SK-N-SH (cell line): Measurements from ENCODE around the gene EPB41L4A. TPM values are rescaled to one million over a fixed set of nuclear protein-coding genes. Genes with fewer than 3 reads are reported as not detected.

Experiments used
- CTCF ChIA-PET: fragments of 300-600, 350-600 bp; formaldehyde crosslinking; extraction: SDS; loops from one replicate; lab custom pipeline; 2021; lab: Yijun Ruan, JAX
- POLR2A ChIA-PET: fragments of 350-600 bp; sonication (Branson Sonifier 250); formaldehyde crosslinking; extraction: SDS; loops from one replicate; lab custom pipeline; 2020; ENCODE audit warnings: antibody characterized with exemption, inconsistent platforms; lab: Yijun Ruan, JAX
- DNase-seq: peaks from one replicate; pipeline ENCODE4 v3.0.0; 2012
- H2AFZ ChIP-seq: fragments of 200-600 bp; sonication (generic); 2 replicates; pipeline ENCODE4 v1.8.1; 2016; ENCODE audit warnings: antibody characterized with exemption, mild to moderate bottlenecking, low read depth
- H3F3A ChIP-seq: fragments of 200-600 bp; sonication (generic); replicated peaks from 2 replicates; pipeline ENCODE3; 2016; ENCODE audit warnings: antibody characterized with exemption, mild to moderate bottlenecking; ENCODE audit not compliant: insufficient read depth
- H3K27ac ChIP-seq, 2 experiments: fragments of 200-500 bp in 1 of 2; fragments of 200-600 bp in 1 of 2; sonication (Bioruptor generic) in 1 of 2; sonication (generic), shearing (Covaris generic) in 1 of 2; 2 replicates each; pipeline versions ENCODE4 v1.5.1 to v1.6.1; 2014 to 2016; ENCODE audit warnings: low read depth in 2 of 2, inconsistent platforms in 1 of 2, low read length in 1 of 2, mild to moderate bottlenecking in 1 of 2, mixed read lengths in 1 of 2
- H3K27me3 ChIP-seq: fragments of 200-600 bp; sonication (generic), shearing (Covaris generic); 2 replicates; pipeline ENCODE4 v1.6.1; 2016; ENCODE audit warnings: mixed run types; ENCODE audit not compliant: insufficient read depth
- H3K36me3 ChIP-seq, 2 experiments: fragments of 200-500 bp in 1 of 2; fragments of 200-600 bp in 1 of 2; sonication (Bioruptor generic) in 1 of 2; sonication (generic) in 1 of 2; replicated peaks in 1 of 2; 2 replicates each; pipeline versions ENCODE3 to v1.5.1; 2014 to 2016; ENCODE audit warnings: low read length in 1 of 2, mild to moderate bottlenecking in 1 of 2; ENCODE audit not compliant: insufficient read depth in 2 of 2, control insufficient read depth in 1 of 2
- H3K4me1 ChIP-seq, 2 experiments: fragments of 200-500 bp in 1 of 2; fragments of 200-600 bp in 1 of 2; sonication (Bioruptor generic) in 1 of 2; sonication (generic), shearing (Covaris generic) in 1 of 2; 2 replicates each; pipeline versions ENCODE4 v1.5.1 to v1.6.1; 2014 to 2016; ENCODE audit warnings: low read depth in 1 of 2, low read length in 1 of 2, mixed run types in 1 of 2; ENCODE audit not compliant: insufficient read depth in 2 of 2, control insufficient read depth in 1 of 2
- H3K4me2 ChIP-seq: fragments of 200-600 bp; sonication (generic), shearing (Covaris generic); 2 replicates; pipeline ENCODE4 v1.6.1; 2017; ENCODE audit warnings: mixed run types
- H3K4me3 ChIP-seq, 2 experiments: fragments of 200-500 bp in 1 of 2; fragments of 200-600 bp in 1 of 2; sonication (Bioruptor generic) in 1 of 2; sonication (generic), shearing (Covaris generic) in 1 of 2; 2 replicates each; pipeline versions ENCODE4 v1.5.1 to v1.8.1; 2014 to 2016; ENCODE audit warnings: low read depth in 2 of 2, inconsistent platforms in 1 of 2, low read length in 1 of 2, mild to moderate bottlenecking in 1 of 2, mixed read lengths in 1 of 2, moderate library complexity in 1 of 2
- H3K79me2 ChIP-seq: fragments of 200-600 bp; sonication (generic); 2 replicates; pipeline ENCODE4 v1.8.1; 2017; ENCODE audit warnings: mild to moderate bottlenecking; ENCODE audit not compliant: insufficient read depth
- H3K9ac ChIP-seq: fragments of 200-600 bp; sonication (generic); 2 replicates; pipeline ENCODE4 v1.6.1; 2017; ENCODE audit warnings: mixed run types
- H3K9me2 ChIP-seq: fragments of 200-600 bp; sonication (generic); 2 replicates; pipeline ENCODE4 v1.6.1; 2017; ENCODE audit warnings: mixed run types
- H3K9me3 ChIP-seq: fragments of 200-600 bp; sonication (generic); 2 replicates; pipeline ENCODE4 v1.6.1; 2017; ENCODE audit warnings: mixed run types, mild to moderate bottlenecking, moderate library complexity
- H4K20me1 ChIP-seq: fragments of 200-600 bp; sonication (generic); 2 replicates; pipeline ENCODE4 v1.6.1; 2017; ENCODE audit warnings: mild to moderate bottlenecking, mixed run types; ENCODE audit not compliant: insufficient read depth
- CHD2 ChIP-seq: fragments of 150-350 bp; IDR thresholded peaks from 2 replicates; pipeline ENCODE4 v1.6.1; 2018; ENCODE audit warnings: low read length; ENCODE audit not compliant: partially characterized antibody
- ELF1 ChIP-seq: IDR thresholded peaks from 2 replicates; pipeline ENCODE4 v1.4.0; 2012
- EZH2phosphoT487 ChIP-seq: fragments of 200-600 bp; sonication (generic); IDR thresholded peaks from 2 replicates; pipeline ENCODE4 v1.6.1; 2017; ENCODE audit warnings: low read depth, mixed run types, mild to moderate bottlenecking, antibody characterized with exemption, moderate library complexity, borderline replicate concordance
- FOSL2 ChIP-seq: IDR thresholded peaks from 2 replicates; pipeline ENCODE4 v1.4.0; 2012; ENCODE audit warnings: low read depth, mild to moderate bottlenecking, moderate library complexity, borderline replicate concordance
- GABPA ChIP-seq: IDR thresholded peaks from 2 replicates; pipeline ENCODE4 v1.4.0; 2012; ENCODE audit warnings: low read depth, mild to moderate bottlenecking
- JUND ChIP-seq: IDR thresholded peaks from 2 replicates; pipeline ENCODE4 v1.4.0; 2012
- MEF2A ChIP-seq: IDR thresholded peaks from 2 replicates; pipeline ENCODE4 v1.4.0; 2012; ENCODE audit warnings: low read depth, borderline replicate concordance
- MXI1 ChIP-seq: IDR thresholded peaks from 2 replicates; pipeline ENCODE4 v1.6.1; 2012; ENCODE audit warnings: mild to moderate bottlenecking, low read depth, low read length, improper control_type of control experiment
- NFIC ChIP-seq: IDR thresholded peaks from 2 replicates; pipeline ENCODE4 v1.4.0; 2012; ENCODE audit warnings: borderline replicate concordance
- NRF1 ChIP-seq: IDR thresholded peaks from 2 replicates; pipeline ENCODE4 v1.6.1; 2012; ENCODE audit warnings: low read depth, mild to moderate bottlenecking, low read length
- PBX3 ChIP-seq: IDR thresholded peaks from 2 replicates; pipeline ENCODE4; 2012
- POLR2AphosphoS5 ChIP-seq: IDR thresholded peaks from 2 replicates; pipeline ENCODE4 v1.6.1; 2012; ENCODE audit warnings: low read depth, low read length
- RFX5 ChIP-seq: IDR thresholded peaks from 2 replicates; pipeline ENCODE4 v1.6.1; 2012; ENCODE audit warnings: mild to moderate bottlenecking, improper control_type of control experiment, low read length
- SIN3A ChIP-seq: IDR thresholded peaks from 2 replicates; pipeline ENCODE4 v1.6.1; 2012; ENCODE audit warnings: low read depth, mild to moderate bottlenecking, low read length, moderate library complexity, borderline replicate concordance
- TEAD4 ChIP-seq: IDR thresholded peaks from 2 replicates; pipeline ENCODE4 v1.4.0; 2012; ENCODE audit warnings: mild to moderate bottlenecking, borderline replicate concordance; ENCODE audit not compliant: insufficient read depth
- WGBS: methylation state at CpG from one replicate; pipeline ENCODE4 v1.1.6; 2017; ENCODE audit warnings: low lambda C conversion rate; 5-methylcytosine and 5-hydroxymethylcytosine counted together
- polyA plus RNA-seq, 3 experiments: library from polyadenylated mRNA; depleted of rRNA; stranded (reverse); fragments of >200 nt; gene quantifications; 2 replicates each; pipeline ENCODE4 v1.2.3, GENCODE V29; 2012
- TF ChIP-seq, protein P1 (sequence below): fragments of 150-350 bp; IDR thresholded peaks from 2 replicates; pipeline ENCODE4 v1.6.1; 2017; ENCODE audit warnings: antibody characterized with exemption, low read length, low read depth, borderline replicate concordance
- TF ChIP-seq, protein P2 (sequence below): fragments of 200-600 bp; sonication (generic); IDR thresholded peaks from 2 replicates; pipeline ENCODE4 v1.6.1; 2017; ENCODE audit warnings: antibody characterized with exemption, mild to moderate bottlenecking, moderate library complexity

Gene EPB41L4A
- polyA plus RNA-seq, 1 of the 3 experiments (the other 2 are of a cell fraction), result 0.07 TPM

GRCh38 chr5:112316006-112316405, 103.1 kb downstream of the EPB41L4A start:
- TF ChIP-seq ELF1 (no peak), NFIC (no peak), MXI1 (no peak), NRF1 (no peak), EZH2phosphoT487 (no peak), MEF2A (no peak), RFX5 (no peak), POLR2AphosphoS5 (no peak), PBX3 (no peak)
- TF ChIP-seq, protein P1, sequence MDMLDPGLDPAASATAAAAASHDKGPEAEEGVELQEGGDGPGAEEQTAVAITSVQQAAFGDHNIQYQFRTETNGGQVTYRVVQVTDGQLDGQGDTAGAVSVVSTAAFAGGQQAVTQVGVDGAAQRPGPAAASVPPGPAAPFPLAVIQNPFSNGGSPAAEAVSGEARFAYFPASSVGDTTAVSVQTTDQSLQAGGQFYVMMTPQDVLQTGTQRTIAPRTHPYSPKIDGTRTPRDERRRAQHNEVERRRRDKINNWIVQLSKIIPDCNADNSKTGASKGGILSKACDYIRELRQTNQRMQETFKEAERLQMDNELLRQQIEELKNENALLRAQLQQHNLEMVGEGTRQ, result no peak
- Histone ChIP-seq H4K20me1 (no peaks in the 10 kb centered on the region), H3K9me3 (no peaks in the 10 kb centered on the region), H3K9ac (no peak overlapping the region), H3K79me2 (no peaks in the 10 kb centered on the region), H3K4me3 (no peak overlapping the region), H3K9me2 (no peaks in the 10 kb centered on the region), H3K4me2 (no peak overlapping the region), H2AFZ (no peak overlapping the region), H3K4me1 (no peaks in the 10 kb centered on the region), H3K27me3 (no peaks in the 10 kb centered on the region), H3K27ac (no peak overlapping the region), H3K36me3 (no peaks in the 10 kb centered on the region), H3F3A (no peaks in the 10 kb centered on the region)
- ChIA-PET CTCF (interaction anchor here (0.6 to 2.9 kb wide), 4 partner anchors 12 to 104 kb away, joined by 3 to 12 read pairs (median 3); partner anchors contain the start of gene EPB41L4A), POLR2A (no interaction called here)
- no peak for DNase-seq
- WGBS, result 41% methylated on average over 2 of the region's 2 CpGs

GRCh38 chr5:112312295-112313275, 106.5 kb downstream of the EPB41L4A start:
- no peaks in the 10 kb centered on the region for H3K27me3 ChIP-seq
- no peak overlapping the region for H3K4me3 ChIP-seq
- no peaks in the 10 kb centered on the region for H3K36me3 ChIP-seq
- H3K9me2 ChIP-seq, result no peaks in the 10 kb centered on the region
- TF ChIP-seq GABPA, result no peak
- no peak for TF ChIP-seq JUND
- TF ChIP-seq TEAD4, result no peak
- no peak for TF ChIP-seq SIN3A
- no peak for TF ChIP-seq FOSL2
- no peak for TF ChIP-seq POLR2AphosphoS5
- TF ChIP-seq CHD2, result no peak
- TF ChIP-seq, protein P2, sequence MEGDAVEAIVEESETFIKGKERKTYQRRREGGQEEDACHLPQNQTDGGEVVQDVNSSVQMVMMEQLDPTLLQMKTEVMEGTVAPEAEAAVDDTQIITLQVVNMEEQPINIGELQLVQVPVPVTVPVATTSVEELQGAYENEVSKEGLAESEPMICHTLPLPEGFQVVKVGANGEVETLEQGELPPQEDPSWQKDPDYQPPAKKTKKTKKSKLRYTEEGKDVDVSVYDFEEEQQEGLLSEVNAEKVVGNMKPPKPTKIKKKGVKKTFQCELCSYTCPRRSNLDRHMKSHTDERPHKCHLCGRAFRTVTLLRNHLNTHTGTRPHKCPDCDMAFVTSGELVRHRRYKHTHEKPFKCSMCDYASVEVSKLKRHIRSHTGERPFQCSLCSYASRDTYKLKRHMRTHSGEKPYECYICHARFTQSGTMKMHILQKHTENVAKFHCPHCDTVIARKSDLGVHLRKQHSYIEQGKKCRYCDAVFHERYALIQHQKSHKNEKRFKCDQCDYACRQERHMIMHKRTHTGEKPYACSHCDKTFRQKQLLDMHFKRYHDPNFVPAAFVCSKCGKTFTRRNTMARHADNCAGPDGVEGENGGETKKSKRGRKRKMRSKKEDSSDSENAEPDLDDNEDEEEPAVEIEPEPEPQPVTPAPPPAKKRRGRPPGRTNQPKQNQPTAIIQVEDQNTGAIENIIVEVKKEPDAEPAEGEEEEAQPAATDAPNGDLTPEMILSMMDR, result no peak
- POLR2A ChIA-PET, result no interaction called here
- WGBS, result 54% methylated on average over 4 of the region's 4 CpGs
- no peak overlapping the region for H3K4me2 ChIP-seq
- no peaks in the 10 kb centered on the region for H3K9me3 ChIP-seq
- no peak overlapping the region for H3K9ac ChIP-seq
- H2AFZ ChIP-seq, result no peak overlapping the region
- H3K27ac ChIP-seq, result no peak overlapping the region
- H3K79me2 ChIP-seq, result no peaks in the 10 kb centered on the region
- CTCF ChIA-PET, result no interaction called here
- H4K20me1 ChIP-seq, result no peaks in the 10 kb centered on the region
- no peaks in the 10 kb centered on the region; a peak in 1 of 4 replicates for H3K4me1 ChIP-seq
- DNase-seq, result no peak
- H3F3A ChIP-seq, result no peaks in the 10 kb centered on the region
